ENCODE measurements around the gene DEK.
"Not testable (repeated sequence)": the region's sequence is repeated elsewhere in the genome, so short reads cannot be mapped to it uniquely, and the experiment has no call there.

DEK gene

GRCh38 chr6:18187701-18188100 lies 76.6 kb downstream of the DEK start:
- DNase-seq, result no peak

GRCh38 chr6:18186540-18187250 lies 77.6 kb downstream of the DEK start:
- DNase-seq, result no peak

GRCh38 chr6:18186033-18186432 lies 78.3 kb downstream of the DEK start:
- DNase-seq, result no peak

GRCh38 chr6:18185624-18186023 lies 78.7 kb downstream of the DEK start:
- DNase-seq, result no peak

GRCh38 chr6:18183766-18184165 lies 80.6 kb downstream of the DEK start:
- DNase-seq, result no peak

GRCh38 chr6:18182568-18182967 lies 81.8 kb downstream of the DEK start:
- DNase-seq, result no peak

DNA sequence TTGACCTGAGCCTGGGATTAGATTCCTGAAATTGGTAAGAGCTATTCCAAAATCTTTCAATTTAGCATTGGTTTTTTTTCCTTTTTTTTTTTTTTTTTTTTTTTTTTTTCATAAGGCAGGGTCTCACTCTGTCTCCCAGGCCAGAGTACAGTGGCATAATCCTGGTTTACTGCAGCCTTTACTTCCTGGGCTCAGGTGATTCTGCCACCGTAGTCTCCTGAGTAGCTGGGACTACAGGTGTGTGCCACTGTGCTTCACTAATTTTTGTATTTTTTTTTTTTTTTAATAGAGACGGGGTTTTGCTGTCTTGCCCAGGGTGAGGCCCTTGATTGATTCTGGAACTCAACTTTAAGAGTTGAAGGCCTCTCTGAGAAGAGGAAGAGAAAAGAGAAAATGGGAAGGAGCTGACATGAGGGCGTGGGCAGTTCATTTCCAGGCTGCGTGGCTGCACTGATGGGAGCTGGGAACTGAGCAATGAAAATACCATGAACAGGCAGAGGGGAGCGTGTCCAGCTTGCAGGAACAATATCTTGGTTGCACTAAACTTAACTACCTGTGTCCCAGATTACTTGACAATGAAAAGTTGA lies 84.5 kb downstream of the DEK start:
- DNase-seq, result no peak

GRCh38 chr6:18178960-18179615 lies 85.2 kb downstream of the DEK start:
- no peak for DNase-seq

GRCh38 chr6:18177286-18177965 lies 86.9 kb downstream of the DEK start:
- no peak for DNase-seq

- DNase-seq, result not testable (repeated sequence)
Measured at GRCh38 chr6:18176198-18176597, 88.1 kb downstream of the DEK start.

All from KG1 (cell line).